Peyer's patch (tissue), 4 donors: ENCODE data around the gene TBX10.

Experiments used
- CTCF ChIP-seq, 6 experiments: fragments of 450-650 bp in 4 of 6; fragments of 200-600 bp in 2 of 6; sonication (generic) in 1 of 6; IDR thresholded peaks; one replicate each; pipeline ENCODE4 v1.5.1; 2017 to 2019; ENCODE audit warnings: antibody characterized with exemption in 6 of 6, mild to moderate bottlenecking in 3 of 6, moderate library complexity in 1 of 6
- POLR2A ChIP-seq, 2 donors: fragments of 450-650 bp; IDR thresholded peaks; one replicate each; pipeline ENCODE4 v1.5.1; 2017; ENCODE audit warnings: antibody characterized with exemption in 2 of 2, mild to moderate bottlenecking in 2 of 2, moderate library complexity in 2 of 2

DNA sequence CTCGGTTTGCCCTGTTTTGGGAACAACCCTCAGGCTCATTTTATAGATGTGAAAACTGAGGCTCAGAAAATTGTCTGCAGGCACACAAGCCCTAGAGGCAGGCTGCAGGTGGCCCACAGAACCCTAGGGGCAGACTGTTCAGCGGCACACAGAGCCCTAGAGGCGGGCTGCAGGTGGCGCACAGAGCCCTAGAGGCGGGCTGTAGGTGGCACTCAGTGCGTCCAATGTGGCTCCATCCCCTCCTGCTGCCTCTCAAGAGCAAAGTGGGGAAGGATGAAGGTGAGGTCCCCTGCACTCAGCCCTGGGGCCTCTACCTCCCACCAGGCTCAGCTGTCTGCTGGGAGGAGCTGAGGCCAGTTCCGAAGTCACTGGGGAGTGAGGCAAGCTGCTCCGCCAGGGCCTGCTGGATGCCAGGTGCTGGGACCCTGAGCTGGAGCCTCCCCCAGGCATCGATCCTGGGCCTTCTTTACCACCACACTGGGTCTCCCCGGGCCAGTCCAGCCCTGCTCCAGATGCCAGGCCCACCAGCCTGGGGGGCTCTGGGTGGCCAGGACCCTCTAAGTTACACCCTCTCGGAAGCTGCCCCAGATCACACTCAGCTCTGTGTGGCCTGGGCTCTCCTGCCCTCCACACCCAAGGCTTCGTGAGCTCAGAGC is 8.7 kb upstream of the TBX10 start:
- TF ChIP-seq CTCF (IDR thresholded peaks at IDR 0.05) (peak in 5 of 6 experiments; percentile 36 to 55 (median 53)), POLR2A (IDR thresholded peaks at IDR 0.05) (no peak)
